ENCODE results near the gene MTHFD1L.
"Not testable (repeated sequence)": the region's sequence is repeated elsewhere in the genome, so short reads cannot be mapped to it uniquely, and the experiment has no call there.

Gene MTHFD1L

DNA sequence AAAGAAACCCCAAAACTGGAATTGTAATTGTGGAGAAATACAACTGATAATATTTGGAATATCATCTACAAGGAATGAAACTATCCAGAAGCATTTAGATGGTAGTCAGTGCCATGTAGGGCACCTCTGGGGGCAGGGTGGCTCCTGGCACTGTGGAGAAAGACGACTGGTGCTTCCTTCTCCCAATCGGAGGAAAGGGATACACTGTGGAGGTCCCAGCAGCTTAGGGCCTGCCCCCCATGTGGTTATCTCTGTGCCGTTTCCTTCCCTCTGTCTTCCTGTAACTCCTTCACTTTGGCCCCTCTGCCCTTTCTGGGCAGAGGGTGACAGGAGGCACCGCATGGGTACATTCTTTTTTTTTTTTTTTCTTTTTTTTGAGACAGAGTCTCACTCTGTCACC is 178.4 kb downstream of the MTHFD1L start:
- DNase-seq (ENCODE audit: low spot score), result no peak

GRCh38 chr6:151044465-151045441 is 179.3 kb downstream of the MTHFD1L start:
- no peak for DNase-seq (ENCODE audit: low spot score)

GRCh38 chr6:151045511-151046222 is 180.2 kb downstream of the MTHFD1L start:
- not testable (repeated sequence) for DNase-seq (ENCODE audit: low spot score)

DNA sequence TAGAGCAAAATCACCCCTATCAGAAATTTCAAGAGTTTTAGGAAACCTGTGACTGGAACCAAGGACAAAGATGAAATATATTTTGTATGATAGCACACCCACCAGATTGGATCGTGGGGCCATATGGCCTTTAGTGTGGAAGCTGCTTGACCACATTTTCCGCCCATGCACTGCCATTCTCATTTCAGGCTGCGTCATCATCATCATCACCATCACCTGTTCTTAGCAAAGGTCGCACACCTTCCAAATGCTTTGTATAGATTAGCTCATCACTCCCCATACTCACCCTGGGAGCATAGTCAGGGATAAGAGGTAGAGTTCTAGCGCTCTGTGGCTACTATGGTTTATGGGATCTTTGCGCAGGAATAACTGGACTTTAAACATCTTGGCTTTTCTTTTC is 185.7 kb downstream of the MTHFD1L start:
- no peak for DNase-seq (ENCODE audit: low spot score)

- no peak for DNase-seq (ENCODE audit: low spot score)
Observed at GRCh38 chr6:151052021-151052646, 186.6 kb downstream of the MTHFD1L start.

- no peak for DNase-seq (ENCODE audit: low spot score)
Observed at GRCh38 chr6:151054306-151054705, 188.8 kb downstream of the MTHFD1L start.

DNA sequence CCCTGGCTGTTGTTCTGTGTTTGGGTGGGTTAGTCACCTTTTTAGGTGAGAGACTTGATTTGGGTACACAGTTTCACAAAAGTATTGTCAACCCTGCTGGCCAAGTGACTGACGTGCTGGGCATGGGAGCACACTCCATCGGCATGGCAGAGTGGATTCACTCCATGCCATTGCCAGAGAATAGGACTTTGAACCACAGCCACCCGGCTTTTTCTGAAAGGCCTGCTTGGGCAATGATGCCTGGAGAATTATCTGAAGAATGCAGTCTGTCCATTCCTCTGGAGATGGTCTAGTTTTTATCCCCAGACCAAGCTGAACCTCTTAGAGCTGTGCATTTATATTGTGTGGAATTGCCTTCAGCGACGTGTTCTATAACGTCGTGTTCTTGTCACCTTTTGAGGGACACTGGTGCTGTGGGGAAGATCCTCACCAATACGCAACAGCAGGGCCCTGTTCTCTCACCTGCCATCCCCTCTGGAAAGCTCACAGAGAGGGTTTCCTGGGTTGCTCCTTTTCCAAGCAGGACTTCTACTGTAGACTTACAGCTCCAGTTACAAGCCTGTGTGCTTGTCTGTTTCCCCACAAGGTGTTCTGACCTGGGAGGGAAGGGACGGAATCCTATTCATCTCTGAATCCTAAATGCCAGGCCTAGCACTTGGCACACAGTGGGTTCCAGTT is 190.9 kb downstream of the MTHFD1L start:
- DNase-seq (ENCODE audit: low spot score), result no peak

- no peak for DNase-seq (ENCODE audit: low spot score)
Observed at GRCh38 chr6:151057061-151057460, 191.6 kb downstream of the MTHFD1L start.

DNA sequence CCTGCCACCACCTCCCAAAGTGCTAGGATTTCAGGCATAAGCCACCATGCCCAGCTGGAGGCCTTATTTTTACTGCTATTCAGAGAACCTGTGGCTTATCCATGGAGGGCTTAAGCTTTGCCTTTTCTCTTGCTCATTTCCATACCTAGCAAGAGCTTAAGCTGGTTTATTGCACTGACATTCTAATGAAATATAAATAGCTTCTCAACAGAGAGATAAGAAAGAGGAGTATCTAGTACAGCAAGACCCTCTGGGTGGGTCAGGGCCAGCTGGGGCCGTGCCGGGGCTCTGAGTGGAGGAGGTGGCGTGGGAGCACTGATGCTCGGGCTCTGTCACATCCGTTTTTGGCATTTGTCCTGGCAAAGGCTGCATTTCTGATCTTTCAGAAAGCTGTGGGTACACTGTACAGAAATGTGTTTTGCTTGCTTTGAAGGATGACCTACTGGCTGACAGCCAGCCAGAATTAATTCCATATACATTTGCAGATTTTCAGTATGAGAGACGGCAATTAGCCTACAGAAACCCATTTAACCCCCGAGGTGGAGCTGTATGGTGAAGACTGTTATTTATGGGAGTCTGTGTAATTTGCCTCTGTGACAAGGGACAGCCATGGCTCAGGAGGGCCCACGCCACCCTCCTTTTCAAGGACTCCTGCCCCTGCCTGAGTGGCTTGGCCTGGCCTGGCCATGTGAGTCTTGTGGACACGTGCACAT is 192.7 kb downstream of the MTHFD1L start:
- DNase-seq (ENCODE audit: low spot score), result no peak

- DNase-seq (ENCODE audit: low spot score), result no peak
Observed at GRCh38 chr6:151059612-151060095, 194.2 kb downstream of the MTHFD1L start.

GRCh38 chr6:151060096-151060765 is 194.7 kb downstream of the MTHFD1L start:
- no peak for DNase-seq (ENCODE audit: low spot score)

DNA sequence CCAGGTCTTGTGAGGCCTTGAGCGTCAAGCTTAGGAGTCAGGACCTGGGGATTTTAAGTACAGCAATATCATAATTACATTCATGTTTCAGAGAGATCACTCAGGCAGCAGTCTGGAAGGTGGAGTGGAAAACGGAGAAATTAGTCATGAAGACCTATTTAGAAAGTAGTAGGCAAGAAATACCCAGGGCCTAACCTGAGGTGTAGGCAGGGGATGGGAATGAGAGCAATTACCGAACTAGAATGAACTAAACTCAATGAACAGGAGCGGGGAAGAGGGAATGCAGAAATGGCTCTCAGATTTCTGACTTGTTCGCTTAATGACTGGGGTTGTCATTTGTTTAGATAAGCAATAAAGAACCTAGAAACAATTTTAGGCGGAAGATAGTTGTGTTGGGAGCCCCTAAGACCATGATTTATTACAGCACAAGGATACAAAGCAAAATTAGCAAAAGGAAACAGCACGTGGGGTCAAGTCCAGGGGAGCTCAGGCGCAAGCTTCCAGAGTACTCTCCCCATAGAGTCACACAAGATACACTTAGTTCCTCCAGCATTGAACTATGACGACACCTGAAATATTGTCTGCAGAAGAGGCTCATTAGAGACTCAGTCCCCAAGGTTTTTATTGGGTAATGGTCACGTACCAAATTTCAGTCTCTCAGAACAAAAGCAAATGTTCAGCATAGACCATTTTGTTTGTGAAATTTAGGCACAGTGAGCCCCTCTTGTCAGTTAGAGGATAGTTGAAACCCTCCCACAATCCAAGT is 195.4 kb downstream of the MTHFD1L start:
- no peak for DNase-seq (ENCODE audit: low spot score)

DNA sequence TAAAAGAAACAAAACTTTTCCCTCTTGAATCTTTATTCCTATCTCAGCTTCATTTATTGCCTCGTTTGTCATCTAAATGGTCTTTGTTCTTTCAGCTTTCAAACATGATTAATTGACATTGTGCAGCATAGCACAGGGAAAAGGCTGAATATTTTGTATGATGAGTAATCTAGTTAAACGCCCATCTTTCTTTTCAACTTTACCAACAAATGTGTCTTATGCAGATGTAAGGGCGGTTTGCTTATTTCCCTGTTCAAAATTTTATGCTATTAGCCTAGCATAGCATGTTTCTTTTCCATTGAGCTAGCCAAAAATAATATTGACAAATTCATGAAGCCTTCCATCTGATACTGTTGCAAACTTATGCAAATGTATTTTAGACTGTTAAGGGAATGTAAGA is 197.8 kb downstream of the MTHFD1L start:
- no peak for DNase-seq (ENCODE audit: low spot score)

GRCh38 chr6:151063842-151064647 is 198.5 kb downstream of the MTHFD1L start:
- no peak for DNase-seq (ENCODE audit: low spot score)

DNA sequence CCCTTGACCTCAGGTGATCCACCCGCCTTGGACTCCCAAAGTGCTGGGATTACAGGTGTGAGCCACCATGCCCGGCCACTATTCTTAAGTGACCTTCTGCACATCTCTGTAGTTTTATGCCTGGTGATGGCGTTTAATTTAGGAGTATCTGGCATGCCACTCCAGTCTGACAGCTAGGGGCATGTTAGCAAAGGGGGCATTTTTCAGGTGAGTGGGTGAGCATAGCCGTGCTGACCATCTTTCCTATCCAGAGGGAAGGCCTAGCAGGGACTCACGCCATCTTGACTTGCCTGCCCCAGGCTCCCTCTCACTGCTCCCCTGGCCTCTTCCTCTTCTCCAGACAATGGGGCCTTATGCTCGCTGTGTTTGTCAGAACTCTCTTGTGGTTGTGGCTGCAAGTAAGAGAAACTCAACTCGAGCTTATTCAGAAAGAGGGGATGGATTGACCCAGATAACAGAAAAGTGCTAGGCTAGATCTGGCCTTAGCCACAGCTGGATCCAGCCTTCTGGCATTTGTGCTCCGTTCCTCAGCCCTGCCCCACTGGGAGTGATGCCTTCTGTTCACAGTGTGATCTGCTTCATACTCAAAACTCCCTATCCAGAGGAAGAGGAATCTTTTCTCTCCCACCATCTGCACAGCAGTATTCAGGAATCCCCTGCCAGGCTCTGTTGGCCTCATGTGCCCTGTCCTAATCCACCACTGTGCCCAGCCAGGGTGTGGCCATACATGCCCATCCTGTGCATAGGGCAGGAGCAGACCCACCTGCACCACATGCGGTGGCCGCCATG is 199.7 kb downstream of the MTHFD1L start:
- no peak for DNase-seq (ENCODE audit: low spot score)

DNA sequence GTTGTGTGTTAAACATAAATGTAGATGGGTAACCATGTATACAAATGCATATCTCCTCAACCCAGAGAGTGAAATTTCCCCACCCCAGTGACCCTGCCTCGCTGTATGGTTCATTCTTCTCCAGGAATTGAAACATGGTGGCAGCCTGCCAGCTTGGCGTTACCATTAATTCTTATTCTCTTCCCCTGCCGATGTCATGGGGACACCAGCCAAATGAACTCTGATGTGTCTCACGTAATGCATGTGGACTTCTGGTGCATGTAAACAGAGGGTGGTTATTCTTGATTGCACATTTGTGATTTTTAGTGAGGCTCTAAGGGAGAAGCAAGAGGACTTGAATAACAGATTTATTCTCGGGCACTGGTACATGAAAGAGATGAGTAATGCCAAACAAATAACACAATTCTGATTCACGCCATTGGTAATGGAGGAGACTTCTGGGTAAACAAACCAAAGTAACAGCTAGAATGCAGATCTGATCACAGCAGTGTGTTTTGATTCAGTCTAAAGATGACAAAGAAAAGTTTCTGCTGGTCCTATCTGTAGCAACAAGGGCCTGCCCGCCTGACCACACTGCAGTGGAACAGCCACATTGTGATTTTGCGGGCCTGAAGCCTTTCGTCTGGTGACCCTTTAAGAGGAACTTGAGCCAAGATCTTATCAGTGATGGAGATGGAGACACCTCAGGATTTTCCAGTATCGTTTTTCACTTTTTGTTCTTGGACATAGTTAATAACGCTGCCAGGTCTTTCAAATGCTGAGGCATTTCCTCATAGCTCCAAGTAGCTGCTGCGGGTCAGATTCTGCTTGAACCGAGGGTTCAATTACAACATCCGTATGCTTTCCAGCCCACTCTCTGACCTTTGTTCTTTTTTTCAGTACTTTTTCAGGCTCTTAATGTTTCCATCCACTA is 202.4 kb downstream of the MTHFD1L start:
- no peak for DNase-seq (ENCODE audit: low spot score)

DNA sequence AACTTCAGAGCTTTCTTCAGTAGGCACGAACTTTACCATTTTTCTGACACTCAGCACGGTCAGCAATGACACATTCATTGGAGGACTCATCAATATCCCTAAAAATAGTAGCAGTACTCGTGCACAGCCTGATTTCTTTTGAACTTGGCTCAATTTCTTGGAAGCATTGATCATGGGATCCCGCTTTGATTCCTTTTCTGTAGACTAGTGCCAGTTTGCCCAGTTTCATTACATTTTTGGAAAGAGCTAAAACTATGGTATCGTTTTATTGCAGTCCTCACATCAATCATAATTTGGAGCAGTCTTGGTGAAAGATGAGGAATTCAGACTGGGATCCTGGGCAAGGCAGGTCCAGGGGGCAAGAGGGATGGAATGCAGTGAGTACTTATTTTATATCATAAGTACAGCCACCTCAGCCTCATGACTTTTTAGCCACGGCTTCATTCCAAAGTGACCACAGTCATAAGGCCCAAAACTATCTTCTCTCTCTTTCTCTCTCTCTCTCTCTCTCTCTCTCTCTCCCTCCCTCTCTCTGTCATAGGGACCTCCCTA is 203.3 kb downstream of the MTHFD1L start:
- DNase-seq (ENCODE audit: low spot score), result no peak
